Head of caudate nucleus (tissue), 42 donors: ENCODE results near the gene MARCHF10.
"Not testable (repeated sequence)": the region's sequence is repeated elsewhere in the genome, so short reads cannot be mapped to it uniquely, and the experiment has no call there.

ENCODE experiments used
- DNase-seq, 42 donors: peaks; one replicate each; pipeline versions ENCODE4 v3.0.0 to v3.0.0-alpha.2; 2020 to 2021; ENCODE audit warnings: mixed read lengths in 7 of 42
- intact Hi-C: fragments of 100-400 bp; cut with DNase I; formaldehyde crosslinking; loops from one replicate; pipeline ENCODE4 v1.15.0; 2022

The MARCHF10 gene

DNA sequence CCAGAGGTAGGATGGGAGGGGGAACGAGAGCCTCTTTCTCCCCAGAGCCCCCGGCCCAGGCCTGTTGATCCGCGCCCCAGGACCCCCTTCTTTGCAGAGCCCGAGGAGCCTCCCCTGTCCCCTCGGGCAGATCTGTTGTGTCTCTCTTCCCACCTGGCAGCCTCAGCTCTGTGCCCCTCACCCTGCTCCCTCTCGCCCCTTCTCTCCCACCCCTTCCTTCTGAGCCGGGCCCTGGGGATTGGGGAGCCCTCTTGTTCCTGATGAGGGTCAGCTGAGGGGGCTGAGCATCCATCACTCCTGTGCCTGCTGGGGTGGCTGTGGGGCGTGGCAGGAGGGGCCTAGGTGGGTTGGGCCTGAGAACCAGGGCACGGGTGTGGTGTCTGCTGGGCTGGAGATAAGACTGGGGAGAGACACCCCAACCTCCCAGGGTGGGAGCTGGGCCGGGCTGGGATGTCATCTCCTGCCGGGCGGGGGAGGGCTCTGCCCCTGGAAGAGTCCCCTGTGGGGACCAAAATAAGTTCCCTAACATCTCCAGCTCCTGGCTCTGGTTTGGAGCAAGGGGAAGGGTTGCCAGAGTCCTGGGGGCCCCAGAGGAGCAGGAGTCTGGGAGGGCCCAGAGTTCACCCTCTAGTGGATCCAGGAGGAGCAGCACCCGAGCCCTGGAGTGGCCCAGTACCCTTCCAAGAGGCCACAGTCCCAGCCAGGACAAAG lies 115.2 kb downstream of the MARCHF10 start:
- DNase-seq: peak in 6 of 42 donors; percentile 24 to 49 (median 34)
- intact Hi-C loops: no loop called here

DNA sequence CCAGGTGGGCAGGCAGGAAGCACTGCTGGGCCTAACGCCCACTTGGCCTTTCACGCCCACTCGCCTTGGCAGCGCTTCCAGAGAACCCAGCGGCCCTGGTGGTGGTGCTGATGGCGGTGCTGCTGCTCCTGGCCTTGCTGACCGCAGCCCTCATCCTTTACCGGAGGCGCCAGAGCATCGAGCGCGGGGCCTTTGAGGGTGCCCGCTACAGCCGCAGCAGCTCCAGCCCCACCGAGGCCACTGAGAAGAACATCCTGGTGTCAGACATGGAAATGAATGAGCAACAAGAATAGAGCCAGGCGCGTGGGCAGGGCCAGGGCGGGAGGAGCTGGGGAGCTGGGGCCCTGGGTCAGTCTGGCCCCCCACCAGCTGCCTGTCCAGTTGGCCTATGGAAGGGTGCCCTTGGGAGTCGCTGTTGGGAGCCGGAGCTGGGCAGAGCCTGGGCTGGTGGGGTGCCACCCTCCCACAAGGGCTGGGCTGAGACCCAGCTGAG lies 115.9 kb downstream of the MARCHF10 start:
- intact Hi-C loops: no loop called here
- DNase-seq: no peak

DNA sequence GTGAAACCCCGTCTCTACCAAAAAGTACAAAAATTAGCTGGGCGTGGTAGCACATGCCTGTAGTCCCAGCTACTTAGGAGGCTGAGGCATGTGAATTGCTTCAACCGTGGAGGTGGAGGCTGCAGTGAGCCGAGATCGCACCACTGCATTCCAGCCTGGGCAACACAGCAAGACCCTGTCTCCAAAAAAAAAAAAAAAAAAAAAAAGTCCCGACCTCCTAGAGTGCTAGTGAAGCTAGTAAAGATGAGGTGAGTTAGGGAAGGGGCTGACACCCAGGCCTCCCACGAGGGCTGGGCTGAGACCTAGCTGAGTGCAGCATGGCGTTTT lies 116.6 kb downstream of the MARCHF10 start:
- DNase-seq, intact Hi-C loops: not testable (repeated sequence)

DNA sequence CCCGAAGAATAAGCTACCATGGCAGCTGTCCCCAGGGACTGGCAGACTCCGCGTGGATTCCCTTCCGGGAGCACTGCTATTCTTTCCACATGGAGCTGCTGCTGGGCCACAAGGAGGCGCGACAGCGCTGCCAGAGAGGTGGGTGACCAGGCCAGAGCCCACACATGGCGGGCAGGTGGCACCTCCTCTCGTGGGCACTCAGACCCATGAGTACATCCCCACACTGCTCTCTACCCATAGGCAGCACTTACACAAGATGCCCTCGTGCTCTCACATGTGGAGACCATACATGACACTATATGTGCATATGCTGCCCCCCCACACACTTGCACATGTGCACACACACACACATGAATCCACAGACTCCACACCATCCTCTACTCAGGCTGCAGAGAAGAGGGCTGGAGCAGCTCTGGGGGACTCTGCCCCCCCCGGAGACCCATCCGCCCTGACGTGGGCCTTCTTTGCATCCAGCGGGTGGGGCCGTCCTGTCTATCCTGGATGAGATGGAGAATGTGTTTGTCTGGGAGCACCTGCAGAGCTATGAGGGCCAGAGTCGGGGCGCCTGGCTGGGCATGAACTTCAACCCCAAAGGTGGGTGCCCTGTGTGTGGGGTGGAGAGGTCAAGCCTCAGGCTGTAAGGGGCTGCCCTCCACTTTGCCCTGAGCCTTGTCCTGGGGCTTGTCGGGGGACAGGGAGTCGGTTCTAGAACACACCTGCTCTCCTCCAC lies 117.8 kb downstream of the MARCHF10 start:
- no peak for DNase-seq
- intact Hi-C loops: no loop called here

DNA sequence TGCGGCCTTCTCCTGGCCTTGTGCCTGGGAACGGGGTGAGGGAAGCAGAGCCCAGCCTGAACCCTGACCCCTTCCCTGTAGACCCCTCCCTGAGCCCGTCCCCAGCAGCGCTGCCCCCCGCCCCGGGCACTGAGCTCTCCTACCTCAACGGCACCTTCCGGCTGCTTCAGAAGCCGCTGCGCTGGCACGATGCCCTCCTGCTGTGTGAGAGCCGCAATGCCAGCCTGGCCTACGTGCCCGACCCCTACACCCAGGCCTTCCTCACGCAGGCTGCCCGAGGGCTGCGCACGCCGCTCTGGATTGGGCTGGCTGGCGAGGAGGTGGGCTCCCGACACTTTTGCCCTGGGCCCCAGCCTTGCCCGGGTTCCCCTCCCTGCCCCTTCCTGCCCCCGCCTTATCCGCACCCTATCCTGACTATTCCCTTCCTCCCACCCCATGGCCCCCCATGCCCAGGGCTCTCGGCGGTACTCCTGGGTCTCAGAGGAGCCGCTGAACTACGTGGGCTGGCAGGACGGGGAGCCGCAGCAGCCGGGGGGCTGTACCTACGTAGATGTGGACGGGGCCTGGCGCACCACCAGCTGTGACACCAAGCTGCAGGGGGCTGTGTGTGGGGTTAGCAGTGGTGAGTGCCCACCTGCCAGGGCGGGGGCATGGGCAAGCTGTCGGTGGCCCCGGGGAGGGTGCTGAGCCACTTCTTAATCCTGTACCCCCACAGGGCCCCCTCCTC lies 118.5 kb downstream of the MARCHF10 start:
- intact Hi-C loops: no loop called here
- DNase-seq: no peak

DNA sequence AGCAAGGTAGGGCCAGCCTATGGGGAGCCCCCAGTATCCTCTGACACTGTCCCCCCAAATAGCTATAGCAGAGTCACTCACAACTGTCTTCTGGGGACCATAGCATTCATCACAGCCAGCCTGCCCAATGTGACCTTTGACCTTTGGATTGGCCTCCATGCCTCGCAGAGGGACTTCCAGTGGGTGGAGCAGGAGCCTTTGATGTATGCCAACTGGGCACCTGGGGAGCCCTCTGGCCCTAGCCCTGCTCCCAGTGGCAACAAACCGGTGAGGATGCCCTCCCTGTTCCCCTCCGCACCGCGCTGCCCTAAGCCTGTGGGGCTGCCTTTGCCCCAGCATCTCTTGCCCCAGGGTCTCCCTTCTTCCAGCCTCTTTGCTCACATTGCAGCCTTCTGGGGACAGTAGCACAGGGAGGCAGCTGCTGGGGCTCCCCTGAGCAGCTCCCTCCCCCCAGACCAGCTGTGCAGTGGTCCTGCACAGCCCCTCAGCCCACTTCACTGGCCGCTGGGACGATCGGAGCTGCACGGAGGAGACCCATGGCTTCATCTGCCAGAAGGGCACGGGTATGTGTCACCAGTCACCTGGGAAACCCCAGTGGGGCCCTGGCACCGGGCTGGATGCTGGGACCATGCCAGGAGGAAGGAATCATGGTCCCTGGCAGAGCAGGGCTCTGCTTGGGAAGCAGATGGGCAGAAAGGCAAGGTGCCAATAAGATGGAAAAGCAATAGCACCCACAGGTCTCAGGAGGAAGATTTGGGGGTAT lies 119.5 kb downstream of the MARCHF10 start:
- no peak for DNase-seq
- intact Hi-C loops: no loop called here

DNA sequence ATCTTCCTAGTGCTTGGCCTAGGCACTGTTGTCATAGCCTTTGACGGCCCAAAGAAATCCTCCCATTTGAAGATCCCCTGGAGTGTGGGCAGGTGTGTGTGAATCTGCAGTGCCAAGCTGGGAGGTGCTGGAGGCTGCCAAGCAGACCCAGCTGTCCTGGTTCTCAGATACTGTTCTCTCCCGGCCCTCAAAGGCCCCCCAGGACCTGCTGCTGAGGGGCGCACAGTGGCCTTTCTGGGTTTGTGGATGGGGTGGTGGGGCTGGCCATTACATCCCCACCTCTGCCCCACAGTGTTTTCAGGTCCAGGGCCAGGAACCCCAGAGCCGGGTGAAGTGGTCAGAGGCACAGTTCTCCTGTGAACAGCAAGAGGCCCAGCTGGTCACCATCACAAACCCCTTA lies 120.1 kb downstream of the MARCHF10 start:
- intact Hi-C loops: no loop called here
- no peak for DNase-seq

DNA sequence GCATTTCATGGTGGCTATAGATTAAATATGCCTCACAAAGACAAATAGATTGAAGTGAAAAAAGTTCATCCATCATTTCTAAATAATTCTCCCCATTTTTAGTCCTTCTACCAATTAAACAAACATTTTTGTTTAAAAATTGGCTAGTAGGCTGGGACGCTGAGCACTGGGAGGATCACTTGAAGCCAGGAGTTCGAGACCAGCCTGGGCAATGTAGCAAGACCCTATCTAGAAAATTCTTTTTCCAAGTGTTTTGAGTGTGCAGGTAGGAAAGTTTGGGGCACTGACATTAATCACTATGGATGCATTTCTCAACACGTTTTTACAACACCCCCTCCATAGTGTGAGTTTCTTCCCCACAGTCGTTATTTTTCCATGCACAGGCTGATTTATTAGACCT lies 123.9 kb downstream of the MARCHF10 start:
- intact Hi-C loops: no loop called here
- DNase-seq: no peak

DNA sequence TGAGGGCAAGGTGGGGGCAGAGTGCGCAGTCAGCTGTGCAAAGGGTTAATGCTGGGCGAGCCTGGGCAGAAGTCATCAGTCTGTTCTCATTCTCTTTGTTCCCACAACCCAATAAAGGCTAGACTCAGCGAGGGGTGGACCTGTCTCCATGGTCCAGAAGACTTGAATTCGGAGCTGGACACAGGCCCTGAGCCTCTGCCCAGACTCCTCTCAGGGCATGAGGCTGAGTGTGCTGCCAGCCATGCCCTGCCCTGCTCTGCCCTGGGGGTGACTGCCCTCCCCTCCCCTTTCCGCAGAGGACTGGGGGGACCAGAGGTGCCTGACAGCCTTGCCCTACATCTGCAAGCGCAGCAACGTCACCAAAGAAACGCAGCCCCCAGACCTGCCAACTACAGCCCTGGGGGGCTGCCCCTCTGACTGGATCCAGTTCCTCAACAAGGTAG lies 126.2 kb downstream of the MARCHF10 start:
- peak in 21 of 42 donors; percentile 22 to 77 (median 51) for DNase-seq
- intact Hi-C loops: no loop called here

DNA sequence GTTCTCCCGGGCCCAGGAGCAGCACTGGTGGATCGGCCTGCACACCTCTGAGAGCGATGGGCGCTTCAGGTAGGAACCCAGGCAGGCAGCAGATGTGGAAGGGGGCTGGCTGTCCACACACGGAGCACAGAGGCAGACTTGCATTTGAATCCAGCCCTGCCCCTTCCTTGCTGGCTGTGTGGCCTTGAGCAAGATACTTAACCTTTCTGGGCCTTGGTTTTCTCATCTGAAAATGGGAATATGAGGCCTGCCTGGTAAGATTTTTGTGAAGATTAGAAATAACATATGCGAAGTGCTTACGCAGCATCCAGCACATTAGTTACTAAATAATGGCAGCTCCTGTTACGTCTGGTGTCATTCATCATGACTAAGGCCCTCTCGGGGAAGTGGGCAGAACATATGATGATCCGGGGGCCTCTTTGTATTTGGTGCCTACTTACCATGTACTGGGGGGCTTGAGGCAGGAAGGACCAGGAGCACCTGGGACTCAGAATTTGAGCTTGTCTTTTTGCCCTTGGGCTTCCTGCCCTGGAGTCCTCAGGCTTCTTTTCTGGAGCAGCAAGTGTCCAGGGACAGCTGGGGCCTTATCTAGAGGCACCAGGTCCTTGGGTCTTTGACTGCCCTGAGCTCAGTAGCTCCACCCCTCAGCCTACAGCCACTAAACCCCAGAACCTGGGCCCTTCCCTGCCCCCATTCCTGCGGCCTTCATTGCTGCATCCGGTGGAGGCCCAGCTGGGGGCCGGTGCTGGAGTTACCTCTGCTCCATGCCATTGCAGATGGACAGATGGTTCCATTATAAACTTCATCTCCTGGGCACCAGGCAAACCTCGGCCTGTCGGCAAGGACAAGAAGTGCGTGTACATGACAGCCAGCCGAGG lies 126.8 kb downstream of the MARCHF10 start:
- no peak for DNase-seq
- intact Hi-C loops: no loop called here

DNA sequence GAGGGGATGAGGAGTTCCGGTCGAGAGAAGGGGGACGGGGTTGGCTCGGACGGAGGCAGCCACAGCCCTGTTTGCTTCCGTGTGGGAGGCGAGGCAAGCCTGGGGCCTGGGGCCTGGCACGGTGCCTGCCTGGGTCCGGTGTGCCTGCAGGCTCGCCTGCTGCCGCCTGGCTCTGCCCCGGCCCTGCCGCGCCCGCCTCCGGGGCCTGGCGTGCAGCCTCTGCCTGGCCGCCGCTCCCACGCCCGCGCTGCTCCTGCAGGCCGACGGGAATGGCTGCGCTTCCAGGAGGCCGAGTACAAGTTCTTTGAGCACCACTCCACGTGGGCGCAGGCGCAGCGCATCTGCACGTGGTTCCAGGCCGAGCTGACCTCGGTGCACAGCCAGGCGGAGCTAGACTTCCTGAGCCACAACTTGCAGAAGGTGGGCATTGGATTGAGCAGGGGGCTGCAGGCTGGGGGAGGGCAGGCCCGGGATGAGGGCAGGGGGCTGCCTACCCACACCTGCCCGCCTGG lies 127.5 kb downstream of the MARCHF10 start:
- intact Hi-C loops: no loop called here
- DNase-seq: peak in 23 of 42 donors; percentile 21 to 78 (median 41)

DNA sequence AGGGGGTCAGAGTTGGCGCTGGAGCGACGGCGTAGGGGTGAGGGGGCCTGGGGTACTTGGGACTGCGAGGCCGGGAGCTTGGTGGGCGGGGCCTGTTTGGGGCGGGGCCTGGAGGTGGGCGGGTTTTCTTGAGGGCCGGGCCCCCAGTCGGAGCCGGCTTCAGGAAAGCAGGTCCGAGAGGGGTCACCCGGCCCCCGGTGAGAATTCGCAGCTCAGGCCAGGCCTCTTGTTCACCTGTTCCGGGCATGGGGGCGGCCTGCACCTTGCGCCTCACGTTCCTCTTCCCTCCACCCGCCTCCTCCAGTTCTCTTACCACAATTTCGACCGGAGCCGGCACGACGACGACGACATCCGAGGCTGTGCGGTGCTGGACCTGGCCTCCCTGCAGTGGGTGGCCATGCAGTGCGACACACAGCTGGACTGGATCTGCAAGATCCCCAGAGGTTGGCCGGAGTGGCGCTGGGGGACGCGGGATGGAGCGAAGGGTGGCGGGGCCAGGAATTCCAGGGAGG lies 128.2 kb downstream of the MARCHF10 start:
- intact Hi-C loops: no loop called here
- DNase-seq: no peak

DNA sequence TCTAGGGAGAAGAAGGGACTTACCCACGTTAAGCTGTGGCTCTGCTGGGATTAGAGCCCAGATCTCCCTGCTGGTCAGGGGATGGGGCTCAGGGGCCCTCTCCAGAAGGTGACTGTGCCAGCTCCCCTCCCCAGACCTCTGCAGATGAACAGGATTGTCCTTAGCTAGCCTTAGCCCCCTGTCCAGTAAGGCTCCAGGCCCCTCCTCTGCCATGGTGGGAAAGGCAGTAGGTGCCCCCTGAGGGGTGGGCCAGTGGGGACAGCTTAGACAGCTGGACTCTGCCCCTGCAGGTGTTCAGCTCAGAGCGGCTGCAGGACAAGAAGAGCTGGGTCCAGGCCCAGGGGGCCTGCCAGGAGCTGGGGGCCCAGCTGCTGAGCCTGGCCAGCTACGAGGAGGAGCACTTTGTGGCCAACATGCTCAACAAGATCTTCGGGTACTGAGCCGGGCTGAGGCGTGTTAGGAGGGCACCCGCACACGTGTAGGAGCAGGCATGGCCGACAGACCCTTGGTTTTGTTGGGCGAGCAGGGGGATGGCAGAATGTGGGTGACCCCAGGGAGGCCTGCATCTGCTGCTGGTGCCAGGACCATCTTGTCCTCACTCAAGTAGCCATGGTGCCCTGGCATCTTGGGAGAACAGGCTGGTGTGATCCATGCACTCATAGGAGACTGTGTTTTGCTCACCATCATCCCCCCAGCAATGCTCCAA lies 129.7 kb downstream of the MARCHF10 start:
- DNase-seq: no peak
- intact Hi-C loops: no loop called here

DNA sequence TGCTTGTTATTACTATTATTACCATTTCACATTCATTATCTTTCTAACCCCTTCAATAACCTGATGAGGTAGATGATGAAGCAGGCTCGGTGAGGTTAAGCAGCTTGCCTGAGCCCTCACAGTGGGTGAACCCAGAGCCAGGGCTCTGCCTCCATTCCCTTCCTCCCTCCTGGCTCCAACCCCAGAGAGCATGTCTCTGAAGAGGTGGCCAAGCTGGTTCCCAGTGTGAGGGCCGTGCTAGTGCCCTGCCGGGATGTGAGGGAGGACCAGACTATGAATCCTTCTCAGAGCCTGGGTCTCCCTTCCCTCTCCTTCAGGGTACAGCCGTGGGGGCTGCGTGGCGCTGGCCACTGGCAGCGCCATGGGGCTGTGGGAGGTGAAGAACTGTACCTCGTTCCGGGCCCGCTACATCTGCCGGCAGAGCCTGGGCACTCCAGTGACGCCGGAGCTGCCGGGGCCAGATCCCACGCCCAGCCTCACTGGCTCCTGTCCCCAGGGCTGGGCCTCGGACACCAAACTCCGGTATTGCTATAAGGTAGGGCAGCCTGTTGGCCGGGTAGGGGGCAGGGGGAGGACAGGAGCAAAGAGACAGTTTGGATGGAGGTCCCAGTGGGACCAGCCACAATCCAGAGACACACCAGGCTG lies 131.0 kb downstream of the MARCHF10 start:
- intact Hi-C loops: no loop called here
- peak in 7 of 42 donors; percentile 38 to 55 (median 44) for DNase-seq

DNA sequence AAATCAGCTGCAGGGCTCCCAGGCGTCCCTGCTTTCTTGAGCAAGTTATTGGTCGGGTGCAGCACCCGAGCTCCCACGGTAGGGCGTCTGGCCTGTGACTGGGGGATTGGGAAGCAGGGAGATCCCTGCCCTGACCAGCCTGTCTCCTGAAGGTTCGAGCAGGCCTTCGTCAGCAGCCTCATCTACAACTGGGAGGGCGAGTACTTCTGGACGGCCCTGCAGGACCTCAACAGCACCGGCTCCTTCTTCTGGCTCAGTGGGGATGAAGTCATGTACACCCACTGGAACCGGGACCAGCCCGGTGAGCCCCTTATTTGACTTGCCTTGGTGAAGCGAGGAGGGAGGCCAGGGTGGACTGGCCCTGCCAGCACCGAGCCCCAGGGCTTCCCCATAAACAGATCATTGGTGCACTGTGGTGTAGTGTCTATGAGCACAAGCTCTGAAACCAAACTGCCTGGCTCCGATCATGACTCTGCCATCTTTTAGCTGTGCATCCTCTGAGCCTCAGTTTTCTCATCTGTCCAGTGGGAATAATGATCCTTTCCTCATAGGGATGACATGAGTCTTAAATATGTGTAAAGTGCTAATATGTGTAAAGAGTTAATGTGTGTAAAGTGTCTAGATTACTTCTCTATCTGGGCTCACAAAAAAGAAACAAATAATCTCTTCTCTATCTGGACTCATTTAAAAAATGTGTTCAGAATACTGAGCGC lies 131.7 kb downstream of the MARCHF10 start:
- no peak for DNase-seq
- intact Hi-C loops: no loop called here

DNA sequence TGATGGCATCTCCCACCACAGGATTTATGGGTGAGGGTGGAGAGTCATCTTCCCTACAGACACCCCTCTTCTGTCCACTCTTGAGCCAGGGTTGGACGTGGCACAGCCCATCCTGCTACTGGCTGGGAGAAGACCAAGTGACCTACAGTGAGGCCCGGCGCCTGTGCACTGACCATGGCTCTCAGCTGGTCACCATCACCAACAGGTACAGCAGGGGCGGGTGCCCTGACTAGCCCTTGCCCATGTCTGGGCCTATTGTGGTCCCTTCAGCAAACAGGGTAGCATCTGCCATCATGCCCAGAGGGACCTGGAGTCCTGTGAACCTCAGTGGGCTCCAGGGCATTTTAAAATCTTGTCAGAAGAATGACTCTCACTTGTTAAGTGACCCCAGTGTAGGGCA lies 132.4 kb downstream of the MARCHF10 start:
- no peak for DNase-seq
- intact Hi-C loops: no loop called here
